ENCODE measurements around the gene NR2F2.

NR2F2 gene

GRCh38 chr15:96328181-96328876 lies 2.2 kb upstream of the NR2F2 start:
- ATAC-seq (ENCODE audit: insufficient read depth, low read depth) (no peak), DNase-seq (no peak)
- Histone ChIP-seq H3K9me3 (ENCODE audit: insufficient read depth, low read length, severe bottlenecking) (no peaks in the 10 kb centered on the region), H3K4me2 (ENCODE audit: insufficient read depth, low read length) (no peak overlapping the region), H3K27me3 (ENCODE audit: insufficient read depth, low read length, poor library complexity) (peaks cover 5% of the 10 kb centered on the region), H3K9ac (ENCODE audit: low read depth, low read length) (no peak overlapping the region), H4K20me1 (ENCODE audit: insufficient read depth, low read length) (no peaks in the 10 kb centered on the region), H3K79me2 (ENCODE audit: insufficient read depth, low read length) (no peaks in the 10 kb centered on the region), H3K27ac (ENCODE audit: low read length) (no peak overlapping the region), H2AFZ (ENCODE audit: low read depth, low read length) (no peak overlapping the region), H3K36me3 (ENCODE audit: insufficient read depth, low read length) (no peaks in the 10 kb centered on the region), H3K4me1 (ENCODE audit: insufficient read depth, low read length) (no peaks in the 10 kb centered on the region), H3K4me3 (ENCODE audit: low read depth in 1 of 2, low read length in 2 of 2) (no peak overlapping the region)
- TF ChIP-seq EZH2 (IDR thresholded peaks at IDR 0.05; ENCODE audit: borderline replicate concordance, low read depth, low read length, severe bottlenecking) (no peak), CTCF (IDR thresholded peaks at IDR 0.05; ENCODE audit: borderline replicate concordance, extremely low read depth, low read length, poor library complexity, severe bottlenecking) (no peak)

GRCh38 chr15:96328877-96329195 lies 1.7 kb upstream of the NR2F2 start:
- TF ChIP-seq EZH2 (IDR thresholded peaks at IDR 0.05; ENCODE audit: borderline replicate concordance, low read depth, low read length, severe bottlenecking) (no peak), CTCF (IDR thresholded peaks at IDR 0.05; ENCODE audit: borderline replicate concordance, extremely low read depth, low read length, poor library complexity, severe bottlenecking) (no peak)
- Histone ChIP-seq H3K4me1 (ENCODE audit: insufficient read depth, low read length) (no peaks in the 10 kb centered on the region), H3K79me2 (ENCODE audit: insufficient read depth, low read length) (no peaks in the 10 kb centered on the region), H2AFZ (ENCODE audit: low read depth, low read length) (no peak overlapping the region), H3K9me3 (ENCODE audit: insufficient read depth, low read length, severe bottlenecking) (no peaks in the 10 kb centered on the region), H3K4me2 (ENCODE audit: insufficient read depth, low read length) (no peak overlapping the region), H3K27me3 (ENCODE audit: insufficient read depth, low read length, poor library complexity) (peaks cover 5% of the 10 kb centered on the region), H3K9ac (ENCODE audit: low read depth, low read length) (no peak overlapping the region), H3K36me3 (ENCODE audit: insufficient read depth, low read length) (no peaks in the 10 kb centered on the region), H3K4me3 (ENCODE audit: low read depth in 1 of 2, low read length in 2 of 2) (no peak overlapping the region), H4K20me1 (ENCODE audit: insufficient read depth, low read length) (no peaks in the 10 kb centered on the region), H3K27ac (ENCODE audit: low read length) (no peak overlapping the region)
- no peak for ATAC-seq (ENCODE audit: insufficient read depth, low read depth)
- no peak for DNase-seq

GRCh38 chr15:96329403-96329981 lies 1.0 kb upstream of the NR2F2 start:
- no peak overlapping the region for H2AFZ ChIP-seq (ENCODE audit: low read depth, low read length)
- H3K79me2 ChIP-seq (ENCODE audit: insufficient read depth, low read length) = no peaks in the 10 kb centered on the region
- ATAC-seq (ENCODE audit: insufficient read depth, low read depth) (no peak), DNase-seq (no peak)
- no peak overlapping the region for H3K4me2 ChIP-seq (ENCODE audit: insufficient read depth, low read length)
- no peak for TF ChIP-seq EZH2 (IDR thresholded peaks at IDR 0.05; ENCODE audit: borderline replicate concordance, low read depth, low read length, severe bottlenecking)
- no peak for TF ChIP-seq CTCF (IDR thresholded peaks at IDR 0.05; ENCODE audit: borderline replicate concordance, extremely low read depth, low read length, poor library complexity, severe bottlenecking)
- H3K4me1 ChIP-seq (ENCODE audit: insufficient read depth, low read length) = no peaks in the 10 kb centered on the region
- H3K27ac ChIP-seq (ENCODE audit: low read length) = no peak overlapping the region
- no peaks in the 10 kb centered on the region for H3K9me3 ChIP-seq (ENCODE audit: insufficient read depth, low read length, severe bottlenecking)
- peaks cover 5% of the 10 kb centered on the region for H3K27me3 ChIP-seq (ENCODE audit: insufficient read depth, low read length, poor library complexity)
- no peak overlapping the region for H3K9ac ChIP-seq (ENCODE audit: low read depth, low read length)
- H3K36me3 ChIP-seq (ENCODE audit: insufficient read depth, low read length) = no peaks in the 10 kb centered on the region
- H3K4me3 ChIP-seq (ENCODE audit: low read depth in 1 of 2, low read length in 2 of 2) = no peak overlapping the region
- H4K20me1 ChIP-seq (ENCODE audit: insufficient read depth, low read length) = no peaks in the 10 kb centered on the region

Measured in DND-41 (cell line).